ENCODE results near the gene MIEF1. TPM values are rescaled to one million over a fixed set of nuclear protein-coding genes. Genes with fewer than 3 reads are reported as not detected.

The MIEF1 gene
- total and polyA plus RNA-seq, 2 of the 8 experiments (the other 6 are each of a cell fraction or from before 2014, with no cell fraction given): 16.8 to 32.7 TPM

DNA sequence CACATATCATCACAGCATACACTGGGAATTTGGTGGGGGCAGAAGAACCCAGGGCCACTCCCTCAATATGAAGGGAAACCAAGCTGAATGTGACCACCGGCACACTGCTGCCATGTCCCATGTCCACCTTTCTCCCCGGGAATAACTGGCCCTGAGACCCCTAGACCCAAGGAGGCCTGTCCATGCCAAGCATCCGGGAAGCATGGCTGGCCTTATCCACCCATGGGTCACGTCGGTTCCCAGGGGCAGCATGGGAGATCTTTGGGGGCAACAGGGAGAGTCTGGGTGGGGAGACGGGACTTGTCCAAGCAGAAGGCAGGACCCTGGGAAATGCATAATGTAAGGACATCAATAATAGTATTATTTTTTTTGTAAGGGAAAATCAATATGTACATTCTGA, 10.4 kb upstream of the MIEF1 start:
- H3K79me1 ChIP-seq (ENCODE audit: low read depth, low read length): no peaks in the 10 kb centered on the region
- H3K56ac ChIP-seq (replicated peaks; ENCODE audit: insufficient read length, low read depth, low read length): no peak overlapping the region
- H2AK5ac ChIP-seq (ENCODE audit: low read depth, low read length): no peak overlapping the region
- H3K27me3 ChIP-seq (replicated peaks in 1 of 4; ENCODE audit: control insufficient read depth in 3 of 4, extremely low read depth in 1 of 4, insufficient read depth in 3 of 4, low read length in 3 of 4): peaks cover 0 to 13% (median 3%) of the 10 kb centered on the region in 4 experiments; a peak in 4 of 7 replicates
- H3K23me2 ChIP-seq (ENCODE audit: low read depth, low read length): no peaks in the 10 kb centered on the region
- WGBS, 2 experiments (ENCODE audit: extremely low coverage in 1 of 2, insufficient coverage in 1 of 2, insufficient read length in 1 of 2, insufficient replicate concordance in 2 of 2, low coverage in 1 of 2, low lambda C conversion rate in 2 of 2, missing lambda C conversion rate in 1 of 2): 93% methylated on average over 6 of the region's 6 CpGs; no CpG with 5 or more reads in 1 of the 2 experiments
- POLR2A ChIA-PET (ENCODE audit: partially characterized antibody): interaction anchor here (2.0 to 7.0 kb wide), 3 partner anchors 10 to 172 kb away, joined by 5 to 83 read pairs (median 10); partner anchors contain the start of genes ATF4, MIEF1 and RPL3
- no peak overlapping the region for H3K9ac ChIP-seq (replicated peaks in 1 of 4; ENCODE audit: extremely low read depth in 1 of 4, low read depth in 3 of 4, low read length in 3 of 4)
- H3K27ac ChIP-seq (ENCODE audit: low read depth, low read length): no peak overlapping the region
- CTCF ChIA-PET (ENCODE audit: partially characterized antibody): interaction anchor here (0.6 to 19.7 kb wide), 12 partner anchors 11 to 182 kb away, joined by 3 to 361 read pairs (median 10); partner anchors contain the start of genes MIEF1 and RPS19BP1
- no peak overlapping the region for H2BK20ac ChIP-seq (ENCODE audit: low read length)
- no peaks in the 10 kb centered on the region for H3K9me3 ChIP-seq (ENCODE audit: insufficient read depth in 2 of 2, low read depth in 1 of 2, low read length in 1 of 2)
- no peak overlapping the region for H3K4me2 ChIP-seq (ENCODE audit: insufficient read depth in 1 of 2, low read depth in 2 of 2, low read length in 2 of 2)
- no peak overlapping the region for H3K23ac ChIP-seq (ENCODE audit: insufficient read length)
- no peaks in the 10 kb centered on the region for H3K79me2 ChIP-seq (ENCODE audit: control insufficient read depth in 1 of 2, insufficient read depth in 2 of 2, low read length in 2 of 2)
- peaks cover 0 to 4% of the 10 kb centered on the region in 2 experiments for H4K20me1 ChIP-seq (replicated peaks in 1 of 2; ENCODE audit: control insufficient read depth in 1 of 2, insufficient read depth in 2 of 2, low read length in 2 of 2)
- H2AFZ ChIP-seq (ENCODE audit: low read length): no peak overlapping the region
- H2BK120ac ChIP-seq (replicated peaks; ENCODE audit: low read depth, low read length): no peak overlapping the region
- H3K14ac ChIP-seq (ENCODE audit: insufficient read length): no peak overlapping the region
- no peak overlapping the region for H3K18ac ChIP-seq (ENCODE audit: extremely low read depth, low read length)
- no peak overlapping the region for H4K91ac ChIP-seq (replicated peaks; ENCODE audit: insufficient read length, low read length)
- no peak overlapping the region for H3K4ac ChIP-seq (replicated peaks; ENCODE audit: insufficient read length, low read depth, low read length)
- peaks cover 0 to 6% (median 4%) of the 10 kb centered on the region in 4 experiments; a peak in 4 of 7 replicates for H3K4me1 ChIP-seq (replicated peaks in 1 of 4; ENCODE audit: control insufficient read depth in 3 of 4, insufficient read depth in 4 of 4, low read length in 3 of 4)
- no peak overlapping the region for H4K5ac ChIP-seq (ENCODE audit: insufficient read length, low read depth, low read length)
- H3K4me3 ChIP-seq (ENCODE audit: extremely low read depth in 1 of 4, insufficient read depth in 2 of 4, low read depth in 3 of 4, low read length in 4 of 4): no peak overlapping the region
- no peak for DNase-seq (ENCODE audit: low read depth in 1 of 2, low spot score in 2 of 2)
- no peak overlapping the region for H2BK5ac ChIP-seq (ENCODE audit: low read depth, low read length)
- H3K36me3 ChIP-seq (ENCODE audit: control insufficient read depth in 2 of 4, insufficient read depth in 4 of 4, low read length in 3 of 4): no peaks in the 10 kb centered on the region
- no peak overlapping the region for H2BK15ac ChIP-seq (ENCODE audit: low read length)
- no peak overlapping the region for H4K8ac ChIP-seq (ENCODE audit: extremely low read depth, insufficient read depth, low read length)
- no peak for FAIRE-seq
- H2BK12ac ChIP-seq (ENCODE audit: low read depth, low read length): no peak overlapping the region
- TF ChIP-seq ASH2L (IDR thresholded peaks at IDR 0.05; ENCODE audit: low read length): no peak
- no peak for TF ChIP-seq RFX5 (IDR thresholded peaks at IDR 0.05; ENCODE audit: borderline replicate concordance, low read depth, low read length)
- no peak for TF ChIP-seq GTF2F1 (IDR thresholded peaks at IDR 0.05; ENCODE audit: borderline replicate concordance, low read depth, low read length)
- no peak for TF ChIP-seq TEAD4 (IDR thresholded peaks at IDR 0.05; ENCODE audit: low read depth, low read length)
- TF ChIP-seq CTBP2 (IDR thresholded peaks at IDR 0.05; ENCODE audit: borderline replicate concordance, insufficient read depth, insufficient read length, low read length): no peak
- TF ChIP-seq POU5F1 (IDR thresholded peaks at IDR 0.05; ENCODE audit: low read depth, low read length): no peak
- no peak for TF ChIP-seq POLR2AphosphoS5 (IDR thresholded peaks at IDR 0.05; ENCODE audit: low read depth, low read length)
- TF ChIP-seq, protein P1, sequence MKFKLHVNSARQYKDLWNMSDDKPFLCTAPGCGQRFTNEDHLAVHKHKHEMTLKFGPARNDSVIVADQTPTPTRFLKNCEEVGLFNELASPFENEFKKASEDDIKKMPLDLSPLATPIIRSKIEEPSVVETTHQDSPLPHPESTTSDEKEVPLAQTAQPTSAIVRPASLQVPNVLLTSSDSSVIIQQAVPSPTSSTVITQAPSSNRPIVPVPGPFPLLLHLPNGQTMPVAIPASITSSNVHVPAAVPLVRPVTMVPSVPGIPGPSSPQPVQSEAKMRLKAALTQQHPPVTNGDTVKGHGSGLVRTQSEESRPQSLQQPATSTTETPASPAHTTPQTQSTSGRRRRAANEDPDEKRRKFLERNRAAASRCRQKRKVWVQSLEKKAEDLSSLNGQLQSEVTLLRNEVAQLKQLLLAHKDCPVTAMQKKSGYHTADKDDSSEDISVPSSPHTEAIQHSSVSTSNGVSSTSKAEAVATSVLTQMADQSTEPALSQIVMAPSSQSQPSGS (IDR thresholded peaks at IDR 0.05; ENCODE audit: low read length): no peak
- no peak for TF ChIP-seq JUND (IDR thresholded peaks at IDR 0.05; ENCODE audit: low read length)
- no peak for TF ChIP-seq RXRA (IDR thresholded peaks at IDR 0.05; ENCODE audit: insufficient read depth, low read depth, low read length)
- TF ChIP-seq TCF12 (IDR thresholded peaks at IDR 0.05; ENCODE audit: low read depth, low read length): no peak
- TF ChIP-seq CREB1 (IDR thresholded peaks at IDR 0.05): no peak
- TF ChIP-seq SP2 (IDR thresholded peaks at IDR 0.05; ENCODE audit: low read length): no peak
